ENCODE data around the gene GFY. TPM values are rescaled to one million over a fixed set of nuclear protein-coding genes. Genes with fewer than 3 reads are reported as not detected.

GFY gene
- total and polyA plus RNA-seq, 9 of the 15 experiments (the other 6 are each of a cell fraction or from before 2014, with no cell fraction given): 0.06 to 0.40 (median 0.19) TPM; not detected in 3

DNA sequence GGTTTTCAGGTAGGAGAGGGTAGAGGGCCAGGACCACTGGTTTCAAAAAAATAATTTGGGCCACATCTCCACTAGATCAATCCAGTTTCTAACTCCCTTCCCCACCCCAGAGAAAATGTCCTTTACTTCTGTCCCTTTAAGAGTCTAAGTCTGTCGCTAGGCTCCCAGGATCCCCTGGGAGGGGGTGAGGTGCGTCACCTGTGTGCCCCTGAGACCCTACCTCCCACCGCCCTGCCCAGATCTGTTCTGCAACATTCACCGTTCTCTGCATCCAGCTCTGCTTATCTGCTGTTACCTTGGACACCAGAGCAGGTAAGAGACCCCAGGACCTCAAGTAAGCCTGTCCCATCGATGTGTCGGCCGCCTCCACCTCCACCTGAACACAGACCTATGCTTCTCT, at the start of gene GFY (continued):
- TF ChIP-seq, protein P1, sequence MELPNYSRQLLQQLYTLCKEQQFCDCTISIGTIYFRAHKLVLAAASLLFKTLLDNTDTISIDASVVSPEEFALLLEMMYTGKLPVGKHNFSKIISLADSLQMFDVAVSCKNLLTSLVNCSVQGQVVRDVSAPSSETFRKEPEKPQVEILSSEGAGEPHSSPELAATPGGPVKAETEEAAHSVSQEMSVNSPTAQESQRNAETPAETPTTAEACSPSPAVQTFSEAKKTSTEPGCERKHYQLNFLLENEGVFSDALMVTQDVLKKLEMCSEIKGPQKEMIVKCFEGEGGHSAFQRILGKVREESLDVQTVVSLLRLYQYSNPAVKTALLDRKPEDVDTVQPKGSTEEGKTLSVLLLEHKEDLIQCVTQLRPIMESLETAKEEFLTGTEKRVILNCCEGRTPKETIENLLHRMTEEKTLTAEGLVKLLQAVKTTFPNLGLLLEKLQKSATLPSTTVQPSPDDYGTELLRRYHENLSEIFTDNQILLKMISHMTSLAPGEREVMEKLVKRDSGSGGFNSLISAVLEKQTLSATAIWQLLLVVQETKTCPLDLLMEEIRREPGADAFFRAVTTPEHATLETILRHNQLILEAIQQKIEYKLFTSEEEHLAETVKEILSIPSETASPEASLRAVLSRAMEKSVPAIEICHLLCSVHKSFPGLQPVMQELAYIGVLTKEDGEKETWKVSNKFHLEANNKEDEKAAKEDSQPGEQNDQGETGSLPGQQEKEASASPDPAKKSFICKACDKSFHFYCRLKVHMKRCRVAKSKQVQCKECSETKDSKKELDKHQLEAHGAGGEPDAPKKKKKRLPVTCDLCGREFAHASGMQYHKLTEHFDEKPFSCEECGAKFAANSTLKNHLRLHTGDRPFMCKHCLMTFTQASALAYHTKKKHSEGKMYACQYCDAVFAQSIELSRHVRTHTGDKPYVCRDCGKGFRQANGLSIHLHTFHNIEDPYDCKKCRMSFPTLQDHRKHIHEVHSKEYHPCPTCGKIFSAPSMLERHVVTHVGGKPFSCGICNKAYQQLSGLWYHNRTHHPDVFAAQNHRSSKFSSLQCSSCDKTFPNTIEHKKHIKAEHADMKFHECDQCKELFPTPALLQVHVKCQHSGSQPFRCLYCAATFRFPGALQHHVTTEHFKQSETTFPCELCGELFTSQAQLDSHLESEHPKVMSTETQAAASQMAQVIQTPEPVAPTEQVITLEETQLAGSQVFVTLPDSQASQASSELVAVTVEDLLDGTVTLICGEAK (IDR thresholded peaks at IDR 0.05): no peak
- TF ChIP-seq, protein P1 (CRISPR knock-in tag; IDR thresholded peaks at IDR 0.05): no peak
